AG10803 (cell line): ENCODE results near the gene FRS3.

Experiments used
- DNase-seq: peaks from one replicate; pipeline ENCODE4 v3.0.0; 2010; ENCODE audit warnings: low read depth
- H3K4me3 ChIP-seq: 2 replicates; pipeline ENCODE4 v1.5.1; 2011; ENCODE audit warnings: mild to moderate bottlenecking, low read length, control low read depth
- CTCF ChIP-seq: conservative IDR thresholded peaks from 2 replicates; pipeline ENCODE4 v1.5.1; 2011; ENCODE audit warnings: mild to moderate bottlenecking, low read length, control low read depth, inconsistent platforms

FRS3 gene

GRCh38 chr6:41733707-41734665 is 45.7 kb downstream of the FRS3 start:
- DNase-seq: peak; percentile 67
- TF ChIP-seq CTCF: no peak
- peak overlapping the region; percentile 73 for H3K4me3 ChIP-seq

GRCh38 chr6:41733360-41733706 is 46.4 kb downstream of the FRS3 start:
- peak overlapping the region; percentile 73 for H3K4me3 ChIP-seq
- TF ChIP-seq CTCF: no peak
- no peak for DNase-seq

- TF ChIP-seq CTCF: no peak
- H3K4me3 ChIP-seq: peak overlapping the region; percentile 73
- DNase-seq: no peak
Observed at GRCh38 chr6:41732591-41733359, 46.9 kb downstream of the FRS3 start.

- no peak for DNase-seq
- no peak for TF ChIP-seq CTCF
- H3K4me3 ChIP-seq: no peak overlapping the region
Observed at GRCh38 chr6:41732149-41732548, 47.6 kb downstream of the FRS3 start.

- H3K4me3 ChIP-seq: no peak overlapping the region
- DNase-seq: no peak
- no peak for TF ChIP-seq CTCF
Observed at GRCh38 chr6:41731561-41732086, 48.1 kb downstream of the FRS3 start.

- TF ChIP-seq CTCF: no peak
- DNase-seq: no peak
- H3K4me3 ChIP-seq: no peak overlapping the region
Observed at GRCh38 chr6:41730531-41731436, 48.9 kb downstream of the FRS3 start.
